ENCODE results near the gene CENPM.

CENPM gene

GRCh38 chr22:41925783-41926460, 21.0 kb downstream of the CENPM start:
- in situ Hi-C loops (cut with HindIII; ENCODE audit: low sequenced_read_pairs) = no loop called here
- H3K4me3 ChIP-seq (ENCODE audit: low read depth, low read length) = peak overlapping the region; percentile 29
- no peak for DNase-seq (ENCODE audit: low read depth)
- TF ChIP-seq CTCF (IDR thresholded peaks at IDR 0.05; ENCODE audit: low read depth, low read length, missing control alignments) = peak; percentile 59

- in situ Hi-C loops (cut with HindIII; ENCODE audit: low sequenced_read_pairs) = no loop called here
- TF ChIP-seq CTCF (IDR thresholded peaks at IDR 0.05; ENCODE audit: low read depth, low read length, missing control alignments) = no peak
- H3K4me3 ChIP-seq (ENCODE audit: low read depth, low read length) = no peak overlapping the region
- no peak for DNase-seq (ENCODE audit: low read depth)
Measured at GRCh38 chr22:41923595-41924276, 23.2 kb downstream of the CENPM start.

GRCh38 chr22:41922940-41923594, 23.9 kb downstream of the CENPM start:
- no peak for DNase-seq (ENCODE audit: low read depth)
- TF ChIP-seq CTCF (IDR thresholded peaks at IDR 0.05; ENCODE audit: low read depth, low read length, missing control alignments) = no peak
- H3K4me3 ChIP-seq (ENCODE audit: low read depth, low read length) = no peak overlapping the region
- in situ Hi-C loops (cut with HindIII; ENCODE audit: low sequenced_read_pairs) = no loop called here

- TF ChIP-seq CTCF (IDR thresholded peaks at IDR 0.05; ENCODE audit: low read depth, low read length, missing control alignments) = no peak
- in situ Hi-C loops (cut with HindIII; ENCODE audit: low sequenced_read_pairs) = no loop called here
- H3K4me3 ChIP-seq (ENCODE audit: low read depth, low read length) = no peak overlapping the region
- no peak for DNase-seq (ENCODE audit: low read depth)
Measured at GRCh38 chr22:41922328-41922727, 24.6 kb downstream of the CENPM start.

GRCh38 chr22:41920271-41920976, 26.5 kb downstream of the CENPM start:
- TF ChIP-seq CTCF (IDR thresholded peaks at IDR 0.05; ENCODE audit: low read depth, low read length, missing control alignments) = no peak
- no peak overlapping the region for H3K4me3 ChIP-seq (ENCODE audit: low read depth, low read length)
- no peak for DNase-seq (ENCODE audit: low read depth)
- in situ Hi-C loops (cut with HindIII; ENCODE audit: low sequenced_read_pairs) = no loop called here
